HCEC 1CT (cell line): ENCODE results near the gene CRACR2A.

Experiments
- DNase-seq: peaks from one replicate; pipeline ENCODE4 v3.0.0-alpha.2; 2017

CRACR2A gene

DNA sequence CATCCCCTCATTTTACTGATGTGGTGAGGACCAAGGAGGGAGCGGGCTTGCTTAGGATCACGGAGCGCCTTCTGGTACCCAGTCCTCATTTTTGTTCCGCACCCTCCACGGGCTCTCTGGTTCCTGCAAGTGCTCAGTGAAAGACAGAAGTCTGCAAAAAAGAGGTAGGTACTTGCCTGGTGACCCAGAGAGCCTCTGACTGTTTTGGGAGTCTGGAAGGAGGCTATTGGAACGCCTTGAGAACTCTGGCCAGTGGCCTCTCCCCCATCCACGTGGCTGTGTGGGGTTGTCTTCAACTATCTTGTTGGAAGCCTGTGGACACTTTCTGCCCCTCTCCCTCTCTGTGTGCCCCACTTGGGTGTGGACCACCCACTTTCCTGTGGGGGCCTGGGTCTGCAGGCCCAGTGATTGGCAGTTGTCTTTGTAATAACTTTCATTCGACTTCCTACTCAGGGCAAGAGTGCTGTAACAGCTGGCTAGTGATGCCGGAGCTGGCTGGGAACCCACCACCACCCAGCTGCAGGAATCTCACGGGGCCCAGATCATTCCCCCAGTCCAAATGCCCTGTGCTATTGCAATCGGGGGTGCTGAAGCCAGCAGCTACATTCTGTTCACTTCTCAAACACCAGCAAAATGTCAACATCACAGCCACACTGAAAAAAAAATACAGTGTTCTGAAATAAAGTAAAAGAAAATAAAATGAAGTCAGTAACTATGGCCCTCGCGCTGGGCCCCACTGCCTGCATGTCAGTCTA, 139.1 kb downstream of the CRACR2A start:
- no peak for DNase-seq

DNA sequence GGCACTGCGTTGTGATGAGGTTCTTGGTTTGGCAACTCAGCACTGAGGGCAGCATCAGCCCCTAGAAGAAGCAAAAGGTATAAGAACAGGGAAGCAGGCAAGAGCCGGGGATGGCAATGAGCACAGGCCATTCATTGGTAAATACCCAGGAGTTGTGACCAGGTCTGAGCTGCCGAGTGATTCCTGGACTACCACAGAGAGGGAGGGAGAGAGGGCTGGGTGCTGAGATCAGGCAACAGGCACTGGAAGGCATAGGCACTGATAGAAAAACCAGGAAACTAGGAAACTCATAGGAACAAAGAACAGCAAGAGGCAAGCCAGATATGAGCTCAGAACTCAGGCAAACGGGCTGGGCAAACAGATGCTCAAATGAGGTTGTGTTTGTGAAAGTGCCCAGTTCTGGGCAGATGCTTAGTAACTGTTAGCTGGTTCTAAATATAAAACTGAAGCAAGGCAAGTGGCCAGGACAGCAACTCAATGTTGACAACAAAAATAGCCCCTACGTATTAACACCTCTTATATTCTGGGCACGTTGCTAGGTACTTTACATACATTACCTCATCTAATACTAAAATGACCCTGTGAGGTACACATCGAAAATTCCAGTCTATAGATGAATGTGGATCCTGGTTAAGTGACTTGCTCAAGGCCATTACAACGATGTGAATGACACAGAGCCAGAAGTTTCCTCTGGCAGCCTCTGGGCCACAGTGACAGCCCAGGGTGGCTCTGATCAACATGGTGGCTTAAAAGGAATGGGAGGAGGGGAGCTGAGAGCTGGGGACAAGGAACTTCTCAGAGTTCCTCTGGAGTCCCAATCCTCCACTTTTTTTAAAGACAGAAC, 140.8 kb downstream of the CRACR2A start:
- DNase-seq, result no peak

- no peak for DNase-seq
Observed at GRCh38 chr12:3607821-3608220, 145.1 kb downstream of the CRACR2A start.

DNA sequence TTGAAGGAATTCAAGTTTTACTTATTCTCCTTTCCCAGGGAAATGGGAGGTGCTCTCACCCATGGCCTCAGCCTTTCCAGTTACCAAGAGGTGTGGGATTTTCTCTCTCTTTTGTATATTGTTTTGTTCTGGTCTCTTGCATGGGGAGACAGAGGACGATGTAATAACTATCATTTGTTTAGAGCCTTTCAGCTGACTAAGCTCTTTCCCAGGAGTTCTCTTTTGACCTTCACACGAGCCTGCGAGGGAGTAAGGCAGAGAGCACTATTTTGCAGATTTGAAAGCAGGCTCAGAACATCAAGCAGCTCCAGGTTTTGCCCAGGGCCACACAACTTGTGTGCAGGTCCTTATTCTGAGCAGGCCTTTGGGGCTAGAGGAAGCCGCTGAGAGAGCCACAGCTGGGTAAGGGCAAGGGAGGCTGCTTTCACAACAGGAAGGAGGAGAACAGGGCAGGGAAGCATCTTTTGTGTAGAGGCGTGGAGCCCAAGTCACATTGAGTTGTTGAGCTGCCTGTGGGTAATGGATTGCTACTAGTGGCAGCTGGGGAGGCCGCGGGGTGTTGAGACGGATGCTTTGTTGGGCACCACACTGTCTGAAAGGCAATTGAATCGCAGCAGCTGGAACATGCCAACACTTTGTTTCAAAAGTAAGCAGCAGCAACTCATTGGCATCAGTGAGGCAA, 145.7 kb downstream of the CRACR2A start:
- DNase-seq, result no peak

GRCh38 chr12:3606128-3606527, 146.8 kb downstream of the CRACR2A start:
- no peak for DNase-seq

GRCh38 chr12:3605692-3606091, 147.2 kb downstream of the CRACR2A start:
- no peak for DNase-seq

- no peak for DNase-seq
Observed at GRCh38 chr12:3604748-3605586, 147.9 kb downstream of the CRACR2A start.

DNA sequence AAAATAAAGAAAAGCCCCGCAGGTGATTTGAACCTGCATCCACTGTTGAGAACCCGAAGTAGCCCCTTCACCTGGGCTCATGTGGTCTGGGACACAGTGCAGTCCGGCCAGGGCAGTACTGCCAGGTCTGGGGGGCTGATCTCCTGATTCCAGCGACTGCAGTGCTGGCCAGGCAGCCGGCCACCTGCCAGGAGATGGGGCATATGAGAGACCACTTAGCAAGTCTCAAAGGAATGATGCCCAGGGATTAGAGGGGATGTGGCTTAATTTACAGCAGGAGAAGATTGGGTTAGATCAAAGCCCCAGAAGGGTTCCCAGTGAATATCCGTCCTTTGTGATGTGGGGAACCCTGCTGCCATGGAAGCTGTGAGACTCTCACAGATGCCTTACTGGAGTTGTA, 148.6 kb downstream of the CRACR2A start:
- no peak for DNase-seq

DNA sequence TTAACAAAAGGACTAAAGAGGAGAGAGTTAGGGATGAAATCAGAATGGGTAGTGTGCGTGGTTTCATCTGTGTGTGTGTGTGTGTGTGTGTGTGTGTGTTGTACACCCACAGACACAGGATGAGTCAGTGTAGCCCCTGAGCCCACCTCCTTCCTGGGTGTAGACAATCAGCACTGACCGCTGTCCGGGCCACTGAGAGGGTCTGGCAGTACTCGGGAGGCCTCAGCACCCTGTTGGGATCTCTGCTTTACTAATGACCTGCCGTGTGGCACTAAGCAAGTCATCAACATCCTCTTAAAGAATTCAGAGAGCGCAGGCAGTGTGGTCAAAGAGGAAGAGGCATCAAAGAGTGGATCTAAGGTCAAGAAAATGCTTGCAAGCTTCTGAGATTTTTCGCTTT, 149.3 kb downstream of the CRACR2A start:
- DNase-seq, result no peak

- no peak for DNase-seq
Observed at GRCh38 chr12:3602488-3602887, 150.4 kb downstream of the CRACR2A start.

DNA sequence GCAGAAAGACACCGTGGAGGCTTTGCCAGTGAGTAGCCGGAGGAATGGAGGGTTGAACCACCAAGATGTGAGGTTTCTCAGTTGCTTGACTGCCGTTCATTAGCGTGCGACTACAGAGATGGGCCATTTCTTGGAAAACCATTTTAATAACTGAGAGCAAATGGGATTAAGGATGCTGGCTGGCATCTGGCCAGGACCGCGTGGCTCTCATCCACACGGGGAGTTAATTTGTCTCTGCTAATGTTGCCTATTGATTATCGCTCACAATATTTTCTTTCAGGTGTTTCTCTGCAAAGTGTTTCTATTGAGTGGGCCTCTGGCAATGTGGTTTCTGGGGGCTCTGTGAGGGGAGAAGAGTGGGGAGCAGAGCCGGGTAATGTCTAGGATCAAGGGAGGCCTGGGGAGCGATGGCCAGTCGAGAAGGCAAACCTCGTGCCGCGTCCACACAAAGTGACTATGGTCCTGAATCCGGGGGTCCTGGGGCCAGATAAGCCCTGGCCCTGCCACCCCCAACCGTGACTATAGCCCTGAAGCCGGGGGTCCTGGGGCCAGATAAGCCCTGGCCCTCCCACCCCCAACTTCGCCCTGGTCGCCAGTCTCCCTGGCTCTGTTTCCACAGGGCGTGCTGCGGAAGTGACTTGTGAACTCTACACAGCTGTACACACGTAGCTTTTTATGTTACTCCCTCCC, 151.3 kb downstream of the CRACR2A start:
- no peak for DNase-seq

DNA sequence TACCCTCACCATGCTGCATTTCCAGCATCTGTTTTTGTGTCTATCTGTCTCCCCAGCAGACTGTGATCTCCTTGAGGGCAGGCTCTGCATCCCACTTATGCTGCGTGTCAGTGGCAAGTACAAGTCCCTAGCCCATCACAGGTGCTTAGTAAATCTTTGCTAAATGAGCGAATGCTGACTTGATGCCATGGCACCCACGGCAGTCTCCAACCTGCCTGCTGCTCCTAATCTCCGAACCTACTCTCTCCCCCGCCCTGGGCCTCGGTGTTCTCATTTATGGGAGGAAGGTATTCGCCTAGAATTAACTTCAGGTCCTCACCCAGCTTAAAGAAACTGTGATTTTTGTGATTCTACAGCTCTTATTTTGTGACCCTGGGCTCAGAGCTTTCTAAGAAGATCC, 152.0 kb downstream of the CRACR2A start:
- no peak for DNase-seq

GRCh38 chr12:3600039-3600720, 152.7 kb downstream of the CRACR2A start:
- DNase-seq, result no peak

GRCh38 chr12:3598896-3599860, 153.7 kb downstream of the CRACR2A start:
- DNase-seq, result no peak

DNA sequence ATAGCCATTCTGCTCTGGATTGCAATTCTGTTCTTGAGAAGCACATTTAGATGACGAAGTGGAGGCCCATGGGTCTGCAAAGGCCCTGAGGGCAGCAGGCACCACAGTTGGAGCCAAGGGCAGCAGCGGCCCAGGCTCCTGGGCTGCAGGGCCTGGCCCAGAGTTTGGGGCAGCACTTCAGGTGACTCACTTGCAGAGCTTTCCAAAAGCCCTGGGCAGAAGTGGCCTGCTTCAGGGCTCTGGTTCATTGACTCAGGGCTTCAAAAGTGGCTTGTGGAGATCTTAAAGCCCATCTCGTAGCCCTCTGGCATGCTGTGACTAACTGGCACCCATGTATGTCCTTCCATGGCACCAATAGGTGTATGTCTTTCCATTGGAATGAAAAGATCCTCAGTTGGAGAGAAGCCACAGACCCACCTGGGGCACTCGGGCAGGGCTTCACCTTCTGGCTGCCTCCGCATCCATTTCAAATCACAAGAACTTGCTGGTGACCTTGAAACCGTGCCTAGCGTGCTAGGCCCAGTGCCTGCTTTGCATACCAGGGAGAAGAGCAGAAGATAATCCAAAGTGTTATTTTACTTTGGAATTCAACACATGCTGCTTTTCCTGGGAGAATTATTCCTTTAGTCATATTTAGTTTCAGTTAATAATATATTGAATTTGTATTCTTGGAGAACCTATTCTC, 155.2 kb downstream of the CRACR2A start:
- no peak for DNase-seq

DNA sequence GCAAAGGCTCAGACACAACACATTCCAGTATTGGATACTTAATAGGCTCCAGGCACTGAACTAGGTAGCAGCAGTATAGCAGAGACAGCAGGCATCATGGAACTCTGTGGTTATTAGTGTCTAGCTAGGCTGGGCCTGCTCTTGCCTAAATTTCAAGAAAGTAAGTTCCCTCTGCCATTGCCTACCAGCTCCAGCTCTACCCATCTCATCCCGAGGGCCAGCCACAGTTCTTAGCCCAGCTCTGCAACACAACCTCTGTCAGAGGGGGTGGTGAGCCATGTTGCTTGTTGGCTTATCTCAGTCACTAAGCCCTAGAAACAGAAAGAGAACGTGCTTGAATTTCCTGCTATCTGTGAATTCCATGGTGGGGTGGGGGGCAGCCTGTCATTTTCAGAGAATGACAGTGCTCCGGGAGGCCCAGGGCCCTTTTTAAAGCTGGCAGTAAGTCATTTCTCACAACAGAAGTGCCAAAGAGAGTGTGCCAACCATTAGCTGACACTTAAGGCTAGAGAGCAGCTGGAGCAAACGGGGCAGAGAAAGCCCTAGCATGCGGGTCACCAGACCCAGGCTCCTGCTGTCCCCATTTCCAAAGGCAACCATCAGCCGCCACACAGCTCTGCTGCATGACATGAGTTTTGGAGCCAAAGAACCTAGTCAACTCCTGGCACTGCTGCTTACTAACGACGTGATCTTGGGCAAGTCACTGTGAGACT, 156.1 kb downstream of the CRACR2A start:
- DNase-seq, result no peak

GRCh38 chr12:3595721-3596120, 157.2 kb downstream of the CRACR2A start:
- DNase-seq, result no peak

DNA sequence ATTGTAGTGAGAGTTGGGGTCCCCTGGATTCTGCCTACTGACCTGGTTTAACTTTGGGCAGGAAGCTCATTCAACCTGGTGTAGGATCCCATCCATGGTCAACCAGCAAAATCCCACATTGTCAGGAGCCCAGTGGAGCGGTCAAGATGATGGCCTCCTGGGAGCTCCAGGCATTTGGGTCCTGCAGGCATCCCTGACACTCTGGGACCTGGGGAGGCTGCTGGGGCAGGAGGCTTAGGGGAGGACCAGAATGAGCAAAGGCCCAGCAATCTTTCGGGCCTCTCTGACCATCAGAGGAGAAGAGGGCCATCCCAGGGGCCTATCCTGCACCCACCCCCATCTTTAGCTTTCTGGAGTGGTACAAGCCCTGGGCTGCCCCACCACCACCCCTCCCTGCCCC, 157.9 kb downstream of the CRACR2A start:
- no peak for DNase-seq

GRCh38 chr12:3593906-3594483, 158.9 kb downstream of the CRACR2A start:
- no peak for DNase-seq
